ENCODE results near the gene RADIL.
"Not testable (repeated sequence)": the region's sequence is repeated elsewhere in the genome, so short reads cannot be mapped to it uniquely, and the experiment has no call there.

The RADIL gene

GRCh38 chr7:4808026-4808425, 75.5 kb downstream of the RADIL start:
- DNase-seq: no peak

DNA sequence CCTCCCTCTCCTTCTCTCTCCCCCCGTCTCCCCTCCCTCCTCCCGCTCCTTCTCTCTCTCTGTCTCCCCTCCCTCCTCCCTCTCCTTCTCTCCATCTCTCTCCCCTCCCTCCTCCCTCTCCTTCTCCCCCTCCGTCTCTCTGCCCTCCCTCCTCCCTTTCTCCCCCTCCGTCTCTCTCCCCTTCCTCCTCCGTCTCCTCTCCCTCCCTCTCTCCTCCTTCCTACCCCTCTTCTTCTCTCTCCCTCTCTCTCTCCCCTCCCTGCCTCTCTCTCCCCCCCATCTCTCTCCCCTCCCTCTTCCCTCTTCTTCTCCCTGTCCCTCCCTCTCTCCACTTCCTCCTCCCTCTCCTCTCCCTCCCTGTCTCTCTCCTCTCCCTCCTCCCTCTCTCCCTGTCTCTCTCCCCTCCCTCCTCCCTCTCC, 75.9 kb downstream of the RADIL start:
- DNase-seq: no peak

DNA sequence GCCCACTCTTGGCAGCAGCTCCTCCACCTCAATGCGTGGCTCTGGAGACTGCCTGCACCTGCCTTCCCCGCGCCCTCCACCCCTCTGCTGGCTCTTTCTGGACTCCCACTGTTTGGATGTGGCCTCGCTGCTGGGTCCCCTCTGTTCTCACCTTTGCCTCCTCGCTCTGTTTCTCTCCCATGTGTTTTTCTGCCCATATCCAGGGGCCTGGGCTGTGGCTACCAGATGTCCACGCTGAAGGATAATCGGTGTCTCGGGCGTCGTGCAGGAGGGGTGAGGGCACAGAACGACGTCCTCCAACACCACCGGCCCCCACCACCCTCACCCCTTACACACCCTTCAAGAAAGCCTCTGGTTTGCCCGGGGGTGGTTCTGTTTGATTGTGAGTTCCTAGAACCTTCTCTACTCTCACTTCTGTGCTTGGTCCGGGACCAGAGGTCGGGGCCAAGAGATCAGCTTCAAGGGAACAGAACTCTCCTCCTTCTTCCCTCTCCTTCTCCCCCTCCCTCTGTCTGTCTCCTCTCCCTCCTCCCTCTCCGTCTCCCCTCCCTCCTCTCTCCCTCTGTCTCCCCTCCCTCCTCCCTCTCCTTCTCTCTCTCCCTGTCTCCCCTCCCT, 76.4 kb downstream of the RADIL start:
- DNase-seq: no peak

DNA sequence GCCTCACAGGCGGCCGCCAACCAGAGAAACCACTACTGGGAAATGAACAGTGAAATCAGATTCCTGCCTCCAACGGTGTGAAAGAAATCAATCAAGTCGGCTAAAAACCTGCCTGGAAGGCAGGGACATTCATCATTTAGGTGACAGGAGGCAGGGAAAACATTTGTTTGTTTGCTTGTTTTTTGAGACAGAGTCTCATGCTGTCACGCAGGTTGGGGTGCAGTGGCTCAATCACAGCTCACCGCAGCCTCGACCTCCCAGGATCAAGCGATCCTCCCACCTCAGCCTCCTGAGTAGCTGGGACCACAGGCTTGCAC, 77.6 kb downstream of the RADIL start:
- no peak for DNase-seq

GRCh38 chr7:4805110-4805983, 78.2 kb downstream of the RADIL start:
- no peak for DNase-seq

- DNase-seq: no peak
Observed at GRCh38 chr7:4803397-4804241, 79.9 kb downstream of the RADIL start.

DNA sequence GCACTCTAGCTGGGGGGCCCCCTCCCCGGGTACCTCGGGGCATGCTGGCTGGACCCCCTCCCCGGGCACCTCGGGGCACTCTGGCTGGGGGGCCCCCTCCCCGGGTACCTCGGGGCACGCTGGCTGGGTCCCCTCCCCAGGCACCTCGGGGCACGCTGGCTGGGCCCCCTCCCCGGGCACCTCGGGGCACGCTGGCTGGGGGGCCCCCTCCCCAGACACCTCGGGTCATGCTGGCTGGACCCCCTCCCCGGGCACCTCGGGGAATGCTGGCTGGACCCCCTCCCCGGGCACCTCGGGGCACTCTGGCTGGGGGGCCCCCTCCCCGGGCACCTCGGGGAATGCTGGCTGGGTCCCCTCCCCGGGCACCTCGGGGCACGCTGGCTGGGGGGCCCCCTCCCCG, 80.9 kb downstream of the RADIL start:
- DNase-seq: not testable (repeated sequence)

DNA sequence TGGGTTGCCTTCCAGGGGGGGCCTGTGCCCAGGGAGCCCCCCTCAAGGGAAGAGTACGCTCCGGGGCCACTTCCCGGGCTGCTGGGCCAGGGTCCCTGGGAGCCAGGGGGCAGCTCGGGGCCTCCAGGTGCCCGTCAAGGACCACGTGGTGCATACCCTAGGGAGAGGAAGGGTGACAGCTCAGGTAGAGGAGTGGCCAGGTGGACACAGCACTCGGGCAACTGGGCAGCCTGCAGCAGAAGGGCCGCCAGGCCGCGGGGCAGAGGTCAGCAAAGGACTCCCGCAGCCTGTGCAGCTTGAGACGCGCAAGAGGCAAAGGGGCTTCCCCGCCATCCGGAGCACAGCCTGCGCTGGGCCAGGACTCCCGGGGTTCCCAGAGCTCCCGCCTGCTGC, 81.7 kb downstream of the RADIL start:
- no peak for DNase-seq

DNA sequence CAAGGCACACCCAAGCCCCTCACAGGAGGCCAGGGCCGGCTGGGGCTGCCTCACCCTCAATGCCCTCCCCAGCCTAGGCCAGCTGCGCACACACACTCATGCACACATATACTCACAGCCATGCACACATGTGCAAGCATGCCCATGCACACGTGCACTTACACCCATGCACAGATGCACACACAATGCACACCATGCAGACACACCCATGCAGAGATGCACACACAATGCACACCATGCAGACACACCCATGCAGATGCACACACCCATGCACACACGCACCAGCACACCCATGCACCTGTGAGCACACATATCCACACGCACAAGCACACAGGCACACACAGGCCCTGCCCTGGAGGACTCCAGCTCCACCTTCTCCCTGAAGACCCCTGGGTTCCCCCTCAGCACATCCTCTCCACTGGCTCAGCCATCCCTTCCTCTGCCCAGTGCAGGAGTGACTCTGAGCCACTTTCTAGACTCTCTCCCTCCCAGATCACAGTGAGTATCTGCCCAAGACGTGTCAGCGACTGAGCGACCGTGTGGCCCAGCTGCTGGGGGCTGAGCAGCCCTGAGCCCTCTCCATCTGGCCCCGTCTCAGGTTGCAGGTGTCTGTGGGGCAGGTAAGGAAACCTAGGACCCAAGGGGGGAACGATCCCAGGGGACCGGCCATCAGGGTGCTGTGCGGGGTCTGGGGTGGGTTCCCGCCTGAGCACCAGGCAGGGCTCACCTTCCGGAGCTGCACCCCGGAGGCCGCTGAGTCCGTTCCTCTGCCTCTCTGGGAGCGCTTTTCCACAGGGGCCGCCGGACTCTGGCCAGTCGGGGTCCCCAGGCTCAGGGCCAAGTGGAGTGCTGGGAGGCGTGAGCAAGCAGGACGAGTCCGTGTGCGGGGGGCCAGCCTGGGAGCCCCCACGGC, 82.3 kb downstream of the RADIL start:
- no peak for DNase-seq

- no peak for DNase-seq
Observed at GRCh38 chr7:4800487-4800886, 83.0 kb downstream of the RADIL start.

- DNase-seq: no peak
Observed at GRCh38 chr7:4799508-4800268, 83.8 kb downstream of the RADIL start.

- no peak for DNase-seq
Observed at GRCh38 chr7:4798706-4799235, 84.7 kb downstream of the RADIL start.

DNA sequence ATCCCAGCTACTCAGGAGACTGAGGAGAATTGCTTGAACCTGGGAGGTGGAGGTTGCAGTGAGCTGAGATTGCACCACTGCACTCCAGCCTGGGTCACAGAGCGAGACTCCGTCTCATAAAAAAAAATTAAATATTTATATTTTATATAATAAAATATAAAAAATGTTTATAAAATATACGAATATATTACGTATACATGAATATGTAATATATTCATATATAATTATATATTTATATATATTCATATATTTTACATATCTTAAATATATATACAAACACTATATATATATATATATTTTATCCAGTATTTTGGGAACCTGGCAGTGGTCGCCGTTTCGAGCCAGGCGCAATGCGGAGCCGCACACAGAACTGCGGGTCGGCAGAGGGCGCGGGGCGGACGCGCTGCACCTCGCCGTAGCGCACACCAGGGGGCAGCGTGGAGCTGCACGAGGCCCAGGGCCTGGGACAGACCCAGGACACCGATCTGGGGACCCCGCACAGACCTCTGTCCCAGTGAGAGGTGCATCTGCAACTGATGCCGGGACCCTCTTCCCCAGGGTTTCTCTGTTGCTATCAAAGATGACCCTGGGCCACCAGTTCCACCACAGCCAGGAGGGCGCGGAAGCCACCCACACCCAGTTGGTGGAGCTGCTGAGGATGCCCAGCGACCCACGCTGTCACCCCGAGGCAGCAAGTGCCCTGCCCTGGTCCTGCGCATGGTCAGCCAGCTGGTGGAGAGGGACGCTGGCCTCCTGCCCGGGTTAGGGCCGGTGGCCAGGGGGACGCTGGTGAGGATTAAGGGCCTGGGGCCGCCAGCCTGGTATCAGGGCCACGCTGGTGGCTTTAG, 85.4 kb downstream of the RADIL start:
- DNase-seq: no peak

DNA sequence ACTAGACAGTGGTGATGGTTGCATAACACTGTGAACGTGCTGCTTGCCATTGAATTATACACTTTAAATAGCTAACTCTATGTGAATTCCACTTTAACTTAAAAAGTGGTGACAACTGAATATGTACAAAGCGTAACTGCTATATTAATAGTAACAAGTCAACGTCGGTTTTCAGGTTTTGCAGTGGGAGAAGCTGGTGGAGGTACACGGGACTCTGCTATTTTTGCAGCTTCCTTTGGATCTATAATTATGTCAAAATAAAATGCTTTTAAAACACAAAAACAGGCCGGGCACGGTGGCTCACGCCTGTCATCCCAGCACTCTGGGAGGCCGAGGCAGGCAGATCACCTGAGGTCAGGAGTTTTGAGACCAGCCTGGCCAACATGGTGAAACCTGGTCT, 87.1 kb downstream of the RADIL start:
- no peak for DNase-seq

DNA sequence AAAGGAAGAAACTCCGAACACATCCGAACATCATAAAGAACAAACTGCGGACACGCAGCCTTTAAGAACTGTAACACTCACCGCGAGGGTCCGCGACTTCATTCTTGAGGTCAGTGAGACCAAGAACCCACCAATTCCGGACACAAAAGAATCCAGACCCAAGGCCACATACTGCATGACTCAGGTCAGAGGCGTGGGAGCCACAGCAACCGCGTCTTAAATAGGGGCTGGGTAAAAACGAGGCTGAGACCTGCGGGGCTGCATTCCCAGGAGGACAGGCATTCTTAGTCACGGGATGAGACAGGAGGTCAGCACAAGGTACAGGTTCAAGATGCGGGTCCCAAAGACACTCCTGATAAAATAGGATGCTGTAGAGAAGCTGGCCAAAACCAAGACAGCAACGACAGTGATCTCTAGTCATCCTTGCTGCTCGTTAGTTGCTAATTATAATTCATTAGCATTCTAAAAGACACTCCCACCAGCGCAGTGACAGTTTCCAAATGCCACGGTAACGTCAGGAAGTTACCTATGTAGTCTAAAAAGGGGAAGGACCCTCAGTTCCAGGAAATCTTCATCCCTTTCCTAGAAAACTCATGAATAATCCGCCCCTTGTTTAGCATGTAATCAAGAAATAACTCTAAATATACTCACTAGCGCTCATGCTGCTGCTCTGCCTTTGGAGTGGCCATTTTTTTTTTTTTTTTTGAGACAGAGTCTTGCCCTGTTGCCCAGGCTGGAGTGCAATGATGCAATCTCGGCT, 88.7 kb downstream of the RADIL start:
- no peak for DNase-seq

GRCh38 chr7:4794171-4794570, 89.3 kb downstream of the RADIL start:
- DNase-seq: not testable (repeated sequence)

GRCh38 chr7:4793385-4793993, 90.0 kb downstream of the RADIL start:
- DNase-seq: not testable (repeated sequence)

DNA sequence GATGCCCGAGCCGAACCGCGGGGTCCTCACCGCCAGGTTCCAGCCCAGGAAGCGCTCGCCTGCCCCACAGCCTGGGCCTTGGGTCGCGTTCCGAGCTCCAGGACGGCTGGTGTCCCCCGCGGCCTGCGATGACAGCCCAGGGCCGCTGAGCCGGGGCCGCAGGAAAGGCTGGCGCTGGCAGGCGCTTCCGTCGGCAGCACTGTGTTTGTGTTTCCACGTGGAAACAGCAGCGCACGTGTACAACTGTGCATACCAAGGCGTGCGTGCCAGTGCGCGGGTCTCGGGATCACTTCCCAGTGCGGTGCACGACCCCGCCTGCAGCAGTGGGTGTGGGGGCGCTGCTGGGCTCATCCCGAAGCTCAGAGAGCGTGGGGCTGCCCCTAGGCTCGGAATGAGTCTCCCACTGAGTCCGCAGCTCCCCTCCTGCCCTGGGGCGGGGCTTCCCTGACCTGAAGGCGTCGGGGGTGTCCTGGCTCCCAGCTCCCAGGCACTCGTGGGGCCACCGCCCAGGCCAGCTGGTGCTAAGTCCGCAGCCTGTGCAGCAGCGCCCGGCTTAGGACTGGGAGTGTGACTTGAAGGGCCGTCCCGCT, 90.9 kb downstream of the RADIL start:
- no peak for DNase-seq

Measured in NCI-H345 (cell line).